ENCODE results near the gene FLT1. TPM values are rescaled to one million over a fixed set of nuclear protein-coding genes. Genes with fewer than 3 reads are reported as not detected.

The FLT1 gene
- total and polyA plus RNA-seq, 2 of the 13 experiments (the other 11 are each of a cell fraction or from before 2014, with no cell fraction given): 0.02 TPM; not detected in 1

GRCh38 chr13:28442839-28443238 lies 52.1 kb downstream of the FLT1 start:
- Histone ChIP-seq H3K9me3 (ENCODE audit: low read length) (peaks cover 4% of the 10 kb centered on the region; the same call in 1 of the 2 replicates), H3K4me1 (ENCODE audit: insufficient read depth, low read length) (no peaks in the 10 kb centered on the region), H3K36me3 (replicated peaks in 1 of 2; ENCODE audit: control insufficient read depth in 1 of 2, insufficient read depth in 2 of 2, low read length in 2 of 2) (no peaks in the 10 kb centered on the region), H3K4me3 (replicated peaks in 1 of 3; ENCODE audit: insufficient read depth in 1 of 3, low read depth in 2 of 3, low read length in 3 of 3) (no peak overlapping the region), H3K27ac (ENCODE audit: extremely low read length, insufficient read depth, low read length) (no peak overlapping the region), H4K20me1 (ENCODE audit: insufficient read depth, low read length) (no peaks in the 10 kb centered on the region), H2AFZ (ENCODE audit: low read length) (no peak overlapping the region), H3K79me2 (ENCODE audit: insufficient read depth, low read length) (no peaks in the 10 kb centered on the region), H3K4me2 (ENCODE audit: low read depth, low read length) (no peak overlapping the region), H3K27me3 (ENCODE audit: control insufficient read depth in 1 of 2, insufficient read depth in 2 of 2, low read length in 2 of 2) (no peaks in the 10 kb centered on the region), H3K9ac (ENCODE audit: insufficient read depth, low read depth, low read length) (no peak overlapping the region)
- TF ChIP-seq ZNF740 (CRISPR knock-in tag; IDR thresholded peaks at IDR 0.05) (no peak), MATR3 (CRISPR knock-in tag; IDR thresholded peaks at IDR 0.05) (no peak), ZNF792 (CRISPR knock-in tag; IDR thresholded peaks at IDR 0.05) (no peak), ZNF124 (CRISPR knock-in tag; IDR thresholded peaks at IDR 0.05) (no peak), ZNF569 (CRISPR knock-in tag; IDR thresholded peaks at IDR 0.05; ENCODE audit: borderline replicate concordance) (no peak), CREM (IDR thresholded peaks at IDR 0.05) (no peak), CREM (CRISPR knock-in tag; IDR thresholded peaks at IDR 0.05) (no peak), MTF2 (CRISPR knock-in tag; IDR thresholded peaks at IDR 0.05; ENCODE audit: borderline replicate concordance) (no peak), ZBTB3 (CRISPR knock-in tag; IDR thresholded peaks at IDR 0.05; ENCODE audit: borderline replicate concordance, low read depth) (no peak), REXO4 (CRISPR knock-in tag; IDR thresholded peaks at IDR 0.05; ENCODE audit: borderline replicate concordance) (no peak), ZNF724P (CRISPR knock-in tag; IDR thresholded peaks at IDR 0.05; ENCODE audit: borderline replicate concordance) (no peak), HES4 (CRISPR knock-in tag; IDR thresholded peaks at IDR 0.05; ENCODE audit: borderline replicate concordance) (no peak), MXI1 (IDR thresholded peaks at IDR 0.05; ENCODE audit: borderline replicate concordance, low read depth, low read length) (no peak), THAP11 (CRISPR knock-in tag; IDR thresholded peaks at IDR 0.05) (no peak), ZNF777 (CRISPR knock-in tag; IDR thresholded peaks at IDR 0.05) (no peak), FOXO4 (CRISPR knock-in tag; conservative IDR thresholded peaks at IDR 0.05) (no peak), SP4 (CRISPR knock-in tag; IDR thresholded peaks at IDR 0.05) (no peak)
- intact Hi-C loops (cut with micrococcal nuclease; ENCODE audit: unreplicated experiment): no loop called here
- no peak for DNase-seq (ENCODE audit: low spot score)
- no TSS peak for BruUV-seq (replicated peaks)
- WGBS (ENCODE audit: low lambda C conversion rate): 31% methylated on average over 3 of the region's 3 CpGs
- no peak for FAIRE-seq
- CTCF ChIA-PET (ENCODE audit: low intra/inter-chr PET ratio, low total read pairs): no interaction called here
- no peak for ATAC-seq
- POLR2A ChIA-PET: no interaction called here
- in situ Hi-C loops (cut with HindIII; ENCODE audit: extremely low pct_ligation_motif_present, low pct_unique_long_range_greater_than_20kb): no loop called here
